AG09309 (cell line): ENCODE data around the gene GADD45G.

ENCODE experiments used
- DNase-seq: peaks from one replicate; pipeline ENCODE4 v3.0.0-alpha.2; 2010; ENCODE audit warnings: low read depth
- H3K4me3 ChIP-seq: 2 replicates; pipeline ENCODE4 v1.5.1; 2011; ENCODE audit warnings: mild to moderate bottlenecking, low read depth, low read length, moderate library complexity; ENCODE audit not compliant: control insufficient read depth
- CTCF ChIP-seq: IDR thresholded peaks from 2 replicates; pipeline ENCODE4 v1.5.1; 2011; ENCODE audit warnings: mild to moderate bottlenecking, low read depth, low read length, inconsistent platforms; ENCODE audit not compliant: insufficient read depth, control insufficient read depth; ENCODE audit errors: missing control alignments

The GADD45G gene

GRCh38 chr9:89604729-89605464 is at the start of gene GADD45G:
Gene GADD45G, plus strand, starts transcription at chr9:89605012. Its CDS starts 110 bp downstream, at chr9:89605122.
- peak within 1 kb of the TSS; percentile 48 for H3K4me3 ChIP-seq
- DNase-seq: no peak
- TF ChIP-seq CTCF: no peak

DNA sequence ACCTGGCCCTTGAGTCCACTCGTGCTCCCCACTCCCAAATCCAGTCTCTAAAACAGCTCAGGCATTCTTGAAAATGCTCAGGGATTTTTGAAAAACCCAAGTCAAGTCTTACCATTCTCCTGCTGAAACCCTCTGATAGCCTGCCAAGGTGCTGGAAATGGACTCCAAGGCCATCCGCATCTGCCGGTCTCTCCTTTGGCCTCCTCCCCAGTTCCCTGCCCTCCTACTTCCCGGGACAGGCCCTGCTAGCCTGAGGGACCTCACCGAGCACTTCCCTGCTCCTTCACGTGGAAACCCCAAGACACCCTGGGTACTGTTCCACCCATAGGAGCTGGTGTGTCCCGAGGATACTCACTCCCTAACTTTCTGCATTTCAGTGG is 49.8 kb upstream of the GADD45G start:
- no peak for TF ChIP-seq CTCF
- DNase-seq: no peak
- H3K4me3 ChIP-seq: no peak overlapping the region

- DNase-seq: no peak
These were observed 49.1 kb upstream of the GADD45G start for GRCh38 chr9:89555451-89556375.

GRCh38 chr9:89558196-89558899 is 46.5 kb upstream of the GADD45G start:
- no peak for TF ChIP-seq CTCF
- H3K4me3 ChIP-seq: no peak overlapping the region
- DNase-seq: no peak

More at GRCh38 chr9:89555451-89556375, 49.1 kb upstream of the GADD45G start:
- no peak overlapping the region for H3K4me3 ChIP-seq
- no peak for TF ChIP-seq CTCF

DNA sequence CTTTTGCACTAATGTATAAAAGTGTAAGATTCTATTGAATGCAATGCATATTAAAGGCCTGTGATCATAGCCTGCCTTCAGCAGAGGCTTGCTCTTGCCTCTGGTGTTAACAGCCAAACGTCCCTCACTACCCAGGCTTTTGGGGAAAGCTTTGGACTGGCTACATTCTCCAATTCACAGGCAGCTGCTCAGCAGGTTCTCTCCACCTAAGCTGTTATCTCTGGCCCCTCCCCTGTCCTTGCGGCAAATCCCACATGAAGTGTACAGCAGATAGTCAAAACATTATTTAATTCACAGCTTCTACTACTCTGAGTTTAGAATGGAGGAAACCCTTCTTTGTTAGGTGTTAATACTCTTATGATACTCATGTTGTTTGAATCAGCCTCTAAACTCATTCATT is 45.9 kb upstream of the GADD45G start:
- no peak overlapping the region for H3K4me3 ChIP-seq
- no peak for DNase-seq
- TF ChIP-seq CTCF: no peak

DNA sequence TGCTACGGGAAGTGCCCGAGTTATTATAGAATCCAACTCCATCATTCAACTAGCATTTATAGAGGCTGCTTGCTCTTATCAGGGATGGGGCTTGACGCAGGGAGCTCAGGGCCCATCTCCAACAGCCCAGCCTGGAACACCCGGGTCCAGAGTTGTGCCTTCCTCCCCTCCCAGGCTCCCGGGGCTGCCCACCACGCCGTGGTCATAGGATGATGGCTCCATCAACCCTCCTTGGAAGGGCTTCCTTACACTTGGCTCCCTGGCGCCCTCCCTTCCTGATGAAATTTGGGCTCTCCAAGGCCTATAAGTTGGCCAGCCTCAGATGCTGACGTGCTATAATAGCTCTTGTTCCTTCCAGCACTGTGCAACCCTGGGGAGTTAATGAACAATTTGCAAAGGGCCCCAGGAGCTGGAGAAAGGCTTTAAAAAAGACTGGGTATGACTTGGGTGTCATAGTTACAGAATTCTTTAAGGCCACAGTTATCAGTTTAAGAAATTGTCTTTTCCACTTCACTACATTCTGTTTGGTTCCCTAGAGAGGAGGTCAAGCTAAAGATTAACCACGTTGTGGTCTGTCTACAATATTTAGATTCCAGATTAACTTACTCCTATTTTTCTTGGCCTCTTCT is 42.5 kb upstream of the GADD45G start:
- TF ChIP-seq CTCF: no peak
- DNase-seq: no peak

More for the DNA sequence above, 42.5 kb upstream of the GADD45G start:
- no peak overlapping the region for H3K4me3 ChIP-seq
